Measurements from ENCODE around the gene SLC4A5.
A peak's percentile ranks its signal among the peaks of the same experiment; 100 is the strongest.
"Not testable (repeated sequence)": the region's sequence is repeated elsewhere in the genome, so short reads cannot be mapped to it uniquely, and the experiment has no call there.

Gene SLC4A5

DNA sequence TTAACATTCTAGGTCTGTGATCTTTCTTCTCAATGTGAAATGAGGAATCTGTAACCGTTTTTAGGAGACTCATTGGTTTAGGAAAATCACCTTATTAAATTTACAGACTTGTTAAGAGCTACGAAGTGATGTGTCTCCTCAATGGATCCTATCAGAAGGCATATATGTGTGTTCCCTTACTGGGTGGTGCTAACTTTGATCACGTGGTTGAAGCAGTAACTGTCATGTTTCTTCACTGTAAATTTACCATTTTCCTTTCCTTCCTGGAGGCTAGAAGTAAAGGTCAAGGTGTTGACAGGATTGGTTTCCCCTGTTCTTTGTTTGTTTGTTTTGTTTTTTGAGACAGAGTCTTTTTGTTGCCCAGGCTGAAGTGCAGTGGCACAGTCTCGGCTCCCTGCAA, 146.2 kb downstream of the SLC4A5 start:
- DNase-seq = no peak

DNA sequence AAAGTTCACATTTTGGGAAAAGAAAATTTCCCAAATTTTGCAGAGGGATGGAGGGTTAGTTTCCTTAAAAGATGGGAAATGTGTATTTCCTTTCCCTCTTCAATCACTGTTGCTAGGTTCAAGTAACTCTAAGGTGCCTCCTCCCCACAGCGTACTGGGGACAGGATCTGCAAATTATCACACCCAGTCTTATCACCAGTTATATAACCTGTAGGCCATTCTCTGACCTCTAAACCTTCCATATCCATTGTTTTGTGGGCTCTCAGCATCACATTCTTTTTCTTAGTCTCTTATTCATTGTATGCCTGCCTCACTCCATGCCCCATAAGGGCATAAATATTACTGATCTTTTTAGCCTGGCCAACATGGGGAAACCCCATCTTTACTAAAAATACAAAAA, 148.4 kb downstream of the SLC4A5 start:
- DNase-seq = no peak

DNA sequence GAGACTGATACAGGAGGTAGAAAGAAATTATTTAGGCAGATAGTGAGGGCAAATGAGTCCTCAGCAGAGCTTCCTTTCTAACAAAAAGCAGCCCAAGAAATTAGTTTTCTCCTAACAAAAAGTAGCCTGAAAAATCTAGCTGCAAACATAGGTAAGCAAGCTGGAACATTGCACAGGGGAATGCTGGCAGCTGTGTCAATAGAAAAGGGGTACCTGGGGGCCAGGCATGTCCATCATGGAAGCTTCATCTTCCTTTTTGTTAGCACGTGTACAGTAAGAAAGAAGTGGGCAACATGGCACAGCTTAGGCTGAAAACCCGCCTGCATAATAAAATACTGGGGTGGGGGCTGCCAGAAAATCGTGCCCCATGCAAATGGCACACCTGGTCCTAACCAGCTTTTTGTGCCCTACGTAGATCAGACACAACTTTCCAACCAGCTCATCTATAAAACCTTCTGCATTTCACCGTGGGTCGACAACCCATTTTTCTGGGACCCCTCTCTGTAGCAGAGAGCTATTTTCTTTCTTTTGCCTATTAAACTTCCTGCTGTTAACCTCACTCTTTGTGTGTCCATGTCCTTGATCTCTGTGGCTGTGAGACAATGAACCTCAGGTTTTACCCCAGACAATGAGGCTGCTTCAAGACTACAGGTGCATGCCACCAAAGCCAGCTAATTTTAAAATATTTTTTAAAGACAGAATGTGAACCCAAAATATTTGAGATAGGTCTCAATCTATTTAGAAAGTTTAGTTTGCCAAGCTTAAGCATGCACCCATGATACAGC, 151.4 kb downstream of the SLC4A5 start:
- DNase-seq = peak; percentile 66

DNA sequence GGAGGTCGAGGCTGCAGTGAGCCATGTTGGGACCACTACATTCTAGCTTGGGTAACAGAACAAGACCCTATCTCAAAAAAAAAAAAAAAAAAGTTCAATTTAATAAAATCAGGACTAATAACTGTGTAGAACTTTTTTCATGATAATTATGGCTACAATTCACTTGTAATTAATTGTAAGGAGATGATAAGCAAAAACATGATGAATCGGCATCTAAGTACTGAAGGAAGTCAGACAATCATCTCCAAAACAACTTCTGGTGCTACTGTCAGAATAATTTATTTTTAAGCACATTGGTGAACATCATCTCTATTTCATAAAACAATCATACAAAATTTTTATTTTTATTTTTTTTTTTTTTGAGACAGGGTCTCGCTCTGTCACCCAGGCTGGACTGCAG, 154.5 kb downstream of the SLC4A5 start:
- no peak for DNase-seq

DNA sequence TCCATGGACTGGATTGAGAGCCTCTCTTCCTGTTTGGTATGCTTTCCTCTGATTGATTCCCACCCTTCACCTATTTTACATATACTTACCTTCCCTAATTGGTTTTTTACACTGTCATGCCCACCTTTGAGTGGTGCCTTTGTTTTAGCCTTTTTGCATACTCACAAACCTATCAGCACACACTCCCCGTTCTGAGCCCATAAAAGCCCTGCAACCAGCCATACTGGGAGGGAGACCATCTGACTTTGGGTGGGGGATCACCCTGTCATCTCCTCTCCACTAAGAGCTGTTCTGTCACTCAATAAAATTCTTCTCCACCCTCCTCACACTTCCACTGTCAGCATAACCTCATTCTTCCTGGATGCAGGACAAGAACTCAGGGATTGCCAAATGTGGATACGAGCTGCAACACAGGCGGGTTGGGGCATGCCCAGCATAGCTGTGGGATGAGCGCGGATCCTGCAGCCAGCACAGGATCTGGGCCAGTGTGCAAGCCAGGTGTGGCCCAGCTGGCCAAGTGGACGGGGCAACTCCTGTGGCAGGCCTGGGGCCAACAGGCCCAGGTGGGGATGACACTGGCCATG, 155.1 kb downstream of the SLC4A5 start:
- DNase-seq = peak; percentile 55

DNA sequence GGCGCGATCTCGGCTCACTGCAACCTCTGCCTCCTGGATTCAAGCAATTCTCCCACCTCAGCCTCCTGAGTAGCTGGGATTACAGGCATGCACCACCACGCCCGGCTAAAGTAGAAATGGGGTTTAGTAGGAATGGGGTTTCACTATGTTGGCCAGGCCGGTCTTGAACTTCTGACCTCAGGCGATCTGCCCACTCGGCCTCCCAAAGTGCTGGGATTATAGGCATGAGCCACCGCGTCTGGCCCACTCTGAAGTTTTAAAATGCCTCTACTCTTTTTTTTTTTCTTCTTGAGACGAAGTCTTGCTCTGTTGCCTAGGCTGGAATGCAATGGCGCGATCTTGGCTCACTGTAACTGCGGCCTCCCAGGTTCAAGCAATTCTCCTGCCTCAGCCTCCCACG, 156.5 kb downstream of the SLC4A5 start:
- DNase-seq = not testable (repeated sequence)

DNA sequence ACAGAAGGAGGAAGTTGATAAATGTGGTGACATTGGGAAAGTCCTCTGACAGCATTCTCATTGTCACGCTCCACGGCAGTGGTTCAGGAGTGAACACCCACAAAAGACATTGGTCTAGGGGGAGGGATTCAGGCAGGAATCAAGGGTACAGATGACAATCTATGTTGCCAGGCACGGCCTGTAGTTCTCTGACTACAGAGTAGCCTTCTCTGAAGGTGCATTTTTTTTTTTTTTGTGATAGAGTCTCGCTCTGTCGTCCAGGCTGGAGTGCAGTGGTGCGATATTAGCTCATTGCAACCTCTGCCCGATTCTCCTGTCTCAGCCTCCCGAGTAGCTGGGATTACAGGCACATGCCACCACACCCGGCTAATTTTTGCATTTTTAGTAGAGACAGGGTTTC, 157.2 kb downstream of the SLC4A5 start:
- peak; percentile 16 for DNase-seq

DNA sequence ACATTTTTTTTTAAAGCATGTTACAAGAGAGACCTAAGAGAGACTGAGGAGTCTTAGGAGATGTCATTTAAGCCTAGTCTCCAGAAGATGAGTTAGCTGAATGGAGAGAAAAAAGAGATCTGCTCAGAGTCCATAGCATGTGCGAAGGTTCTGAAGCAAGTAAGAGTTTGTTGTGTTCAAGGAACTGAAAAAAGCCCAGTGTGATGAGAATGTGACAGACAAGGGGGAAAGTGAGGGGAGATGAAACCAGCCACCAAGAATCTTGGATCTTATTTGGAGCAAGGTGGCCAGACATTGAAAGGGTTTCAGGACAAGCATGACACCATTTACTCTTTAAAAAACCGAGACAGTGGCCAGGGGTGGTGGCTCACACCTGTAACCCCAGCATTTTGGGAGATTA, 159.3 kb downstream of the SLC4A5 start:
- DNase-seq = no peak

DNA sequence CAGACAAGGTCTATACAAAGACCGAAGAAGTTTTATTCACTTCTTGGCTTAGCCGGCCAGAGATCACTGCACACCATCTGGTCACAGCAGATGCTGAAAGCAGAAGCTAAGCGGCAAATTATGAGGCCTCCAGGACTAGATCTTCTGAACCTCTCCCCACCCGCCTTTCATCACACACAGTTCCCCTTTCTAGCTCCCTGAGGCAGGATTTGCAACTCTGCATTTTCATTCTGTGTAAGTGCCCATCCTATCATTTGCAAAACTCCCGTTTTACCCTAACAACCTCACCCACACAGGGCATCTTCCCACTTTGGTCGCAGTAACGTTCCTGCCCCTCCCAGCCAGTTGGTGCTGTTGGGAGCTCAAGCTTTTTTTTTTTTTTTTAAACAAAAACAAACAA, 161.5 kb downstream of the SLC4A5 start:
- peak; percentile 18 for DNase-seq

DNA sequence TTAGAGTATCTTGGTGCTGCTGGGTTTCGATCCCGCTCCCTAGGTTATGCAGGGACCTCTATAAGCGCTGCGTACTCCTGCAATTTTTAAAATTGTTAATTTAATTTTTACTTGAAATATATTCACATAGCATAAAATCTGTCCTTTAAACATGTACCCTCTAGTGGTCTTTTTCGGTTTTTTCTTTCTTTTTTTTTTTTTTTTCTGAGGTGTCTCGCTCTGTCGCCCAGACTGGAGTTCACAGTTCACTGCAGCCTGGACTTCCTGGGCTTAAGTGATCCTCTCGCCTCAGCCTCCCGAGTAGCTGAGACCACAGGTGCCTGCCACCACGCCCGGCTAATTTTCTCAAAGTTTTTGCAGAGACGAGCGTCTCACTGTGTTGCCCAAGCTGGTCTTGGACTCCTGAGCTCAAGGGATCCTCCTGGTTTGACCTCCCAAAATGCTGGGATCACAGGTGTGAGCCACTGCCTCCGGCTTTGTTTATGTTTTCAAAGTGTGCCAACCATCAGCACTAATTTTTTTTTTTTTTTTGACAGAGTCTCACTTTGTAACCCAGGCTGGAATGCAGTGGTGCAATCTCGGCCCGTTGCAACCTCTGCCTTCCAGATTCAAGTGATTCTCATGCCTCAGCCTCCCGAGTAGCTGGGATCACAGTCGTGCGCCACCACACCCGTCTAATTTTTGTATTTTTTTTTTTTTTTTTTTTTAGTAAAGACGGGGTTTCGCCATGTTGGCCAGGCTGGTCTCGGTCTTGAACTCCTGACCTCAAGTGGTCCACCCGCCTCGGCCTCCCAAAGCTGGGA, 164.0 kb downstream of the SLC4A5 start:
- no peak for DNase-seq

DNA sequence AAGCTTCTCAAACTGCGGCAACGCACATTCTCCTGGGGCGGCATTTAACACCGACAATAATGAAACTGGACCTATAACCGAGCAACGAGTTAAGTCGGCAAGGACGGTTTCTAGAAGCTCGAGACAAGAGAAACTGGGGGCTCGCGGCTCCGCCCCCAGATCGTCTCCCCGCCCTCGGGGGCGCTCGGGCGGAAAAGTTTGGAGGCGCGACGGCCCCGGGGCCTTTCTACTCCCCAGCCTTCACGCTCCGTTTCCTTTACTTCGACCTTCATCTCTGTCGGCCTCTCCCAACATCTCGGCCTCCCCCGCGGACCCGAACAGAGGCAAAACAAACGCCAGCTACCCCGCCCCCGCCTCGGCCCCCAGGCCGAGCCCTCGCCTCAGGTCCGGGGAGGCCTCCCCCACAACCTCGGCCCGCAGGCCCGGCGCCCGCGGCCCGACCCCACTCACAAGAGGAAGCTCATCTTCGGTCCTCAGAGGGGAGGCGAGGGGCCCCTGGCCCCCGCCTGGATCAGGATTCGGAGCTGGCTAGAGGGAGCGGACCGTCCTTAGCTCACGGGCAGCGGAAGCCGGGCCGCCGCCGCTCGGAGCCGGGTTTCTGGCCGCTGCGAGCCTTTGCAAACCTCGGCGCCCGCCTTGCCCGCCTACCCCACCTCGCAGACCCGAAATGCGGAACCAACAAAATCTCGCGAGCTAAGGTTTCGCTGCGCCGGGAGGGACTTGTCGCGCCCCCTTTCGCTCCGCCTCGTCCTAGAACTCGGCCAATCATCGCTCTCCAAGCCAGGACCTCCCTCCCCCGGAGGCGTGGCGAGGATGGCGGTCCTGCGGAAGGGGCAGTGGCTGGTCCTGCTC, 164.8 kb downstream of the SLC4A5 start, which contains the start of gene MOB1A:
Gene MOB1A, minus strand, starts transcription at position 669 of the 852 bp plus-strand sequence. Its CDS starts 205 bp downstream, at position 464.
- DNase-seq = peak; percentile 99

DNA sequence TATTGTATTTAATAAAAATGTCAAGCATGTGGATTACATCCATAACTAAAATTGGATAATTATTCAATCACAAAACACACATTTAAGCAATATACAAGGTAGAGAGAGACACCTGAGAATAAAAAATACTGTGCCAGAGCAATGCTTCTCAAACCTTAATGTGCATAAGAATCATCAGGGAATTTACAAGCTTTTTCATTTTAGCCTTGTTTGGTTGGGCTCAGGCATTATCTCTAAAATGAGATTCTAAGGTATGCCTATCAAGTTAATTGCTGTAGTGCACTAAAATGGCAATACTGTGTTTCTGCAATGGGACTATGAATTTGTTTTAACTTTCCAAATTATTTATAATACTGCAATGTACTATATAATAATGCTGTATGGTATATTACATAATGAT, 165.5 kb downstream of the SLC4A5 start:
- DNase-seq = no peak

DNA sequence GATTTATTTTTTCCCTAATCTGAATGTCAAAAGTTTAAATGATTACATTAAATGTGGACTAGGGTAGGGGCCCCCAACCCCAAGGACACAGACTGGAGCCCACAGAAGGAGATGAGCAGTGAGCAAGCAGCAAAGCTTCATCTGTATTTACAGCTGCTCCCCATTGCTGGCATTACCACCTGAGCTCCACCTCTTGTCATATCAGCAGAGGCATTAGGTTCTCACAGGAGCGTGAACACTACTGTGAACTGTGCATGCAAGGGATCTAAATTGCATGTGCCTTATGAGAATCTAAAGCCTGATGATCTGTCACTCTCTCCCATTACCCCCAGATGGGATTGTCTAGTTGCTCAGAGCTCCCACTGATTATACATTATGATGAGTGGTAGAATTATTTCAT, 168.3 kb downstream of the SLC4A5 start:
- peak; percentile 24 for DNase-seq

DNA sequence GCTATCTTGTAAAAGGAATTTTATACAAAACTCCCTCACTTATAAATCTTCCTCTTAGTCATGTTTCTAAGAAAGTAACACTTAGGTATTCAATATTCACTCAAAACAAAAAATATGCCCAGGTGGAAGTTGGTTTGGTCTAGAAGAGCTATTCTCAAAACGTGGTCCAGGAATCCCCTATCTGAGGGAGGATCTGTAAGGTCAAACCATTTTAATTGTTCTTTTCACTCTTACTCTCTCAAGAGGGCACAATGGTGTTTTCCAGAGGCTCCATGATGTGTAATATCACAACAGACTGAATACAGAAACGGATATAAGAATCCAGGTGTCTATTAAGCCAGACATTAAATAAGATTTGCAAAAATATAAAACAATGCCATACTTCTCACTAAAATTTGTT, 174.5 kb downstream of the SLC4A5 start:
- no peak for DNase-seq
